Measurements from ENCODE around the gene NR2C1. TPM values are rescaled to one million over a fixed set of nuclear protein-coding genes. Genes with fewer than 3 reads are reported as not detected.
"Not testable (repeated sequence)": the region's sequence is repeated elsewhere in the genome, so short reads cannot be mapped to it uniquely, and the experiment has no call there.

Gene NR2C1
- total RNA-seq, 3 donors from 2014 or later (not counting 1 experiment from before 2014, with no cell fraction given) = 41.4 to 58.5 (median 46.9) TPM

GRCh38 chr12:95096852-95097251 is 23.4 kb upstream of the NR2C1 start:
- no peaks in the 10 kb centered on the region for H3K9me3 Mint-ChIP-seq
- DNase-seq (no peak), ATAC-seq (no peak)
- Histone ChIP-seq H3K4me3 (ENCODE audit: low read length) (no peak overlapping the region), H3K27ac (ENCODE audit: low read length) (no peak overlapping the region), H3K36me3 (ENCODE audit: control insufficient read depth, insufficient read depth, low read length) (no peaks in the 10 kb centered on the region), H3K4me1 (ENCODE audit: control insufficient read depth, insufficient read depth, low read length) (no peaks in the 10 kb centered on the region), H3K9me3 (ENCODE audit: control insufficient read depth, insufficient read depth, low read length) (no peaks in the 10 kb centered on the region), H3K27me3 (ENCODE audit: control insufficient read depth, insufficient read depth, low read length) (no peaks in the 10 kb centered on the region)
- WGBS (ENCODE audit: insufficient coverage) = 100% methylated on average over 1 of the region's 3 CpGs
- no peaks in the 10 kb centered on the region for H3K36me3 Mint-ChIP-seq
- no peaks in the 10 kb centered on the region for H3K4me1 Mint-ChIP-seq
- no peak for TF ChIP-seq CTCF (IDR thresholded peaks at IDR 0.05)
- no peak overlapping the region for H3K27ac Mint-ChIP-seq
- intact Hi-C loops (cut with micrococcal nuclease) = no loop called here
- H3K4me3 Mint-ChIP-seq = no peak overlapping the region
- H3K27me3 Mint-ChIP-seq (ENCODE audit: low read depth in 2 of 2) = no peaks in the 10 kb centered on the region

DNA sequence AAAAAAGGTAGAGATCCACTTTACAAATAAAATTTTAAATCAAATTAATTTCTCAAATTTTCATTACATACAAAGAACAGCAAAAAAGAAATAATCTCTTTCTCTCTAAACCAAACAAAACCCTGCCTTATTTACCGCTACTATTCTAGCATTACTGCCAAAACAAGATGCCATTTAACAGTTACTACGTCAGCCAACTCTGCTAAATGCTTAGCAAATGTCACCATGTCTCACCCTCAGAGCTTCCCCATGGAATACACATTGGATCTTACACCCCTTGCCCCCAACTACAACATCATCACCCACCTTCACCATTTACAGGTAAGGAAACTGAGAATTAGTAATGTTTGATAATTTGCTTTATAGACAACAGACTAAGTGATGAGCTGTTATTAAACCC is 23.0 kb upstream of the NR2C1 start:
- Histone ChIP-seq H3K4me1 (ENCODE audit: control insufficient read depth, insufficient read depth, low read length) (no peaks in the 10 kb centered on the region), H3K27ac (ENCODE audit: low read length) (no peak overlapping the region), H3K4me3 (ENCODE audit: low read length) (no peak overlapping the region), H3K9me3 (ENCODE audit: control insufficient read depth, insufficient read depth, low read length) (no peaks in the 10 kb centered on the region), H3K36me3 (ENCODE audit: control insufficient read depth, insufficient read depth, low read length) (no peaks in the 10 kb centered on the region), H3K27me3 (ENCODE audit: control insufficient read depth, insufficient read depth, low read length) (no peaks in the 10 kb centered on the region)
- Mint-ChIP-seq H3K27ac (no peak overlapping the region), H3K27me3 (ENCODE audit: low read depth in 2 of 2) (no peaks in the 10 kb centered on the region), H3K4me1 (no peaks in the 10 kb centered on the region), H3K9me3 (no peaks in the 10 kb centered on the region), H3K36me3 (no peaks in the 10 kb centered on the region), H3K4me3 (no peak overlapping the region)
- DNase-seq = no peak
- intact Hi-C loops (cut with micrococcal nuclease) = no loop called here
- TF ChIP-seq CTCF (IDR thresholded peaks at IDR 0.05) = no peak
- ATAC-seq = no peak
- WGBS (ENCODE audit: insufficient coverage) = 91% methylated on average over 2 of the region's 2 CpGs

DNA sequence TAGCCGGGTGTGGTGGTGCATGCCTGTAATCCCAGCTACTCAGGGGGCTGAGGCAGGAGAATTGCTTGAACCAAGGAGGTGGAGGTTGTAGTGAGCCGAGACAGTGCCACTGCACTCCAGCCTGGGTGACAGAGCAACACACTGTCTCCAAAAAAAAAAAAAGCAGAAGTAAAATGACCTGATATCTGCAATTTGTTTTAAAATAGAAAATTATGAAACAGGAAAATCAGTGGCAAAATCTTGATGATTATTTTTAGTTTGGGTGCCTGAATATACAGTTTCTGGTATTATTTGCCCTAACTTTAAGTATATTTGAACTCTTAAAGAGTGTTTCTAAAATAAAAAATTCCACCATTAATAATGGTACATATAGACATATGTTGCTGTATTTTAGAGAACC is 22.4 kb upstream of the NR2C1 start:
- H3K27me3 Mint-ChIP-seq (ENCODE audit: low read depth in 2 of 2); H3K27ac ChIP-seq (ENCODE audit: low read length); H3K36me3 Mint-ChIP-seq; ATAC-seq; H3K27ac Mint-ChIP-seq; H3K4me1 Mint-ChIP-seq; H3K4me1 ChIP-seq (ENCODE audit: control insufficient read depth, insufficient read depth, low read length); DNase-seq; intact Hi-C loops (cut with micrococcal nuclease); H3K4me3 Mint-ChIP-seq; H3K27me3 ChIP-seq (ENCODE audit: control insufficient read depth, insufficient read depth, low read length); H3K36me3 ChIP-seq (ENCODE audit: control insufficient read depth, insufficient read depth, low read length); H3K4me3 ChIP-seq (ENCODE audit: low read length); H3K9me3 ChIP-seq (ENCODE audit: control insufficient read depth, insufficient read depth, low read length); H3K9me3 Mint-ChIP-seq: not testable (repeated sequence)
- WGBS (ENCODE audit: insufficient coverage) = 71% methylated on average over 2 of the region's 2 CpGs

DNA sequence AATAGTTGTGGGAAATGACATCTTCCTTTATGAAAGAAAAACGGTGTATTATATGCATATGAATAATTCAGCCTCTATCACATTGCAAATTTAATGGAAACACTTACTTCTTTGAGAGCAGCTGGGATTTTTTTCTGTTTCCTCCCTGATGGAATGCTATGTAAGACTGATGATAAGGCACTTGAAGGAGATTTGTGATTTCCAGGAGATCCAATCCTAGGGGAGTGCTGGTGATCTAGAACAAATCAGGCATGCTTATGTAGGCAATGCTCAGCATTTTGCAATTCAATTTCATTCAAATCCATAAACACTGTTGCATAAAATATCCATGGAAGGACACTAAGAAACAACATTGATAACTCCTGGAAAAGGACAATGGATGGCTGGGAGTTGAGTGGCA is 16.0 kb upstream of the NR2C1 start:
- intact Hi-C loops (cut with micrococcal nuclease) = no loop called here

More for the DNA sequence above, 16.0 kb upstream of the NR2C1 start:
- no peaks in the 10 kb centered on the region for H3K9me3 ChIP-seq (ENCODE audit: control insufficient read depth, insufficient read depth, low read length)
- DNase-seq (no peak), ATAC-seq (no peak)
- no peaks in the 10 kb centered on the region for H3K27me3 ChIP-seq (ENCODE audit: control insufficient read depth, insufficient read depth, low read length)
- H3K4me3 ChIP-seq (ENCODE audit: low read length) = no peak overlapping the region
- H3K36me3 Mint-ChIP-seq = no peaks in the 10 kb centered on the region
- no CpG with 5 or more reads among the region's 1 CpG for WGBS (ENCODE audit: insufficient coverage)
- H3K27me3 Mint-ChIP-seq (ENCODE audit: low read depth in 2 of 2) = peaks cover 0 to 4% of the 10 kb centered on the region in 2 donors
- TF ChIP-seq CTCF (IDR thresholded peaks at IDR 0.05) = no peak
- no peak overlapping the region for H3K4me3 Mint-ChIP-seq
- H3K4me1 ChIP-seq (ENCODE audit: control insufficient read depth, insufficient read depth, low read length) = no peaks in the 10 kb centered on the region
- no peaks in the 10 kb centered on the region for H3K4me1 Mint-ChIP-seq
- no peak overlapping the region for H3K27ac ChIP-seq (ENCODE audit: low read length)
- H3K27ac Mint-ChIP-seq = no peak overlapping the region
- H3K9me3 Mint-ChIP-seq = no peaks in the 10 kb centered on the region
- H3K36me3 ChIP-seq (ENCODE audit: control insufficient read depth, insufficient read depth, low read length) = no peaks in the 10 kb centered on the region

All from natural killer cell (primary cell).